Frontal cortex (tissue), 4 donors: ENCODE results near the gene TUNAR. TPM values are rescaled to one million over a fixed set of nuclear protein-coding genes. Genes with fewer than 3 reads are reported as not detected.

Experiments used
- DNase-seq, 2 donors: peaks; one replicate each; pipeline ENCODE4 v3.0.0; 2012; ENCODE audit warnings: low spot score in 2 of 2
- FAIRE-seq: peaks from 2 replicates; lab custom pipeline; 2012; peaks lifted over from hg19 to GRCh38; lab: Jason Lieb, UNC
- total RNA-seq: library from RNA; depleted of rRNA; stranded (reverse); fragments of >200 nt; gene quantifications from one replicate; pipeline ENCODE4 v1.2.3, GENCODE V29; 2014
- donor health status: control.
- donor health status: control.
- donor health status: control.

TUNAR gene
- total RNA-seq, 1 donor from 2014 or later = 7.3 TPM

GRCh38 chr14:95870772-95871171, 5.9 kb upstream of the TUNAR start:
- no peak for FAIRE-seq

GRCh38 chr14:95871531-95871930, 5.1 kb upstream of the TUNAR start:
- no peak for FAIRE-seq
- no peak for DNase-seq

More at GRCh38 chr14:95870772-95871171, 5.9 kb upstream of the TUNAR start:
- DNase-seq = no peak

- DNase-seq (no peak), FAIRE-seq (no peak)
Observed at GRCh38 chr14:95872777-95873176, 3.9 kb upstream of the TUNAR start.

DNA sequence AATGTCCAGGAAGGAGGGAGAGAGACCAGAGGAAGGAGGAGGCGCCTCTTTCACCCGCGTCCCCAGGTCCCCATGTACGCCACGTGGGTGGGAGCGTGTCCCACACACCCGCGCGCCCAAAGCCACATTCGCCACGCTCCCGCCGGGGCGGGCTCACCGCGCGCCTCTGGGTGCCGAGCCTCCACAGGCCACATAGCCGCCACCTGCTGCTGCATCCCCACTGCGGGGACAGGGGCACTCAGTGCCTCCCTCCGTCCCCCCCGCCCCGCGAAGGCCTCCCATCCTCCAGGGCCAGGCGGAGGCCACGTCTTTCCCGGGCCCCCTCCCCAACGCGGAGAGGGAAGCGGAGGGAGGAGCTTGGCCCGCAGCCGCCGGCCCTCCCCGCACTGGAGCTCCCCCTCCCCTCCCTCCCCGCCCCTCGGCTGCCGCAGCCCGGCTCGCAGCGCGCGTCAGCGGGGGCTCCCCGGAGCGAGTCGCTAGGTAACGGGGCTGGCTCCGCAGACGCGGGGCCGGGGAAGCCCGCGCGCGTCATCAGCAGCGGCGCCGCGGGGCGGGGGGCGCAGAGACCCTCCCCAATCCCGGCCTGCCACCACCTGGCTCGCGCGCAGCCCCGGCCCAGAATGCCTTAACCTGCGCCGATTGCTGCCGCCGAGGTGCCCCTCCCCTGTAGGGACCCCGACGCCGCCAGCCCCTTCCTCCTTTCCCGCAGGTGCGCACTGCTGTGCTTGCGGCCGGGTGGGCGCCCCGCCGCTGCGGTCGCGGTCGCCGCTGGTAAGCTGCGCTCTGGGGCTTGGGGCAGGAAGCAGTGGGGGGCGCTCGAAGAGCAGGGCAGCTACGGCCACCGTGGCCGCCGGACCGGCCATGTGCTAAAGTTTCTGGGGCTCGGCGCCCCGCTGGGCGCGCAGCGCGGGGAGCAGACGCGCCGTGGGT, 536 bp upstream of the TUNAR start:
- no peak for FAIRE-seq
- DNase-seq = peak; percentile 34 to 51

DNA sequence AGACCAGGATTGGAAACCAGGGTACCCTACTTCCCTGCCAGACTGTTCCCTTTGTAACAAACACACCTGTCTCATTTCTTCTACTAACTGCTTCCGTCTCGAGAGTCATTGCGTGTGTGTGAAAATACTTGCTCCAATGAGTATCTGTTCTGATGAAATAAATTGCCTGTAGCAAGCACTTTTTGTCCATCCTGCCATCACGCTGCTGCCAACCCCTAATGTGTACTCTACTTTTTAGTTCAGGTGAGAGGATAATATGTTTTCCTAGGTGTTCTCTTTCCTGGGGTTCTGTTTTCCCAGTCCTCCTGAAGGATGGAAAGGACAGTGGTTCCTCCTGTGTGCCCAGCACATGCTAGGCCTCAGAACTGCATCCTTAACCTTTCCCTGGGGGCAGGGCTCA, 1.0 kb downstream of the TUNAR start:
- FAIRE-seq (no peak), DNase-seq (no peak)

DNA sequence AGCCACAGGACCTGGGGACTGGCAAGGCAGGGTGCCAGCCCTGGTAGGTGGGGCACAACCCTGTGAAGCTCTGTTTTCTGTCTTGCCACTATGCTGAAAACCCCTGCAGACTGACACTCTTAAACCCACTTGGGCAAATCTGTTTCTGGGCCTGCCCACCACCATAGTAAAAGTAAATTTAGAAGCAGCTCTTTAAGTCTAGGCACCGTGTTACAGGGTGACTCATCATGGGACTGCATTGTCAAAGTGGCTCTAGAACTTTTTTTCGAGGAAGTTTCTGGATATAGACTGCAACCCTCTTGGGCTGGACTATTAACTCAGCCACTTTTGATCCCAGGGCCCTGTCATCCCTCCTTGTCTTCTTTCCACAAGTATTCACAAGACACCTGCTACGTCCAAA, 7.7 kb downstream of the TUNAR start:
- FAIRE-seq (no peak), DNase-seq (no peak)

- FAIRE-seq = no peak
Observed at GRCh38 chr14:95885278-95885677, 8.6 kb downstream of the TUNAR start.

GRCh38 chr14:95885866-95886265, 9.2 kb downstream of the TUNAR start:
- FAIRE-seq (no peak), DNase-seq (no peak)

More at GRCh38 chr14:95885278-95885677, 8.6 kb downstream of the TUNAR start:
- no peak for DNase-seq

- FAIRE-seq (no peak), DNase-seq (no peak)
Observed at GRCh38 chr14:95886366-95887056, 9.9 kb downstream of the TUNAR start.

DNA sequence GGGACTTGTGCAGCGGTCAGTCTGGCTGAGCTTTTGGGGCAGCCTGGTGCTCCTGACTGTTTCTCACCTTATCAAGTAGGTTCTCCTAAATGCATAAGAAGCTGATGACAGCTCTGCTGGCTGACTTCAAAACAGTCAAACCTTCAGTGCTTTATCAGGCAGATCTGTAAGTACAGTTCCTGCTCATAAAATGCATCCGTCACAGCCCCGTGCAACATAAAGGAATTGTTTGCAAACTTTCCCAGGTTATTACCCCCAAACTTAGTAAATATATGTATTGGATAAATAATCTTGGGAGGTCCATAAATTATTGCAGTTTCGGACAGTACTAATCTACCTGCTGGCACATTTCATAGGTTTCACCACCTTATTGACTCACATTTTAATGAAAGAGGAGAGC, 10.7 kb downstream of the TUNAR start:
- FAIRE-seq (no peak), DNase-seq (no peak)

DNA sequence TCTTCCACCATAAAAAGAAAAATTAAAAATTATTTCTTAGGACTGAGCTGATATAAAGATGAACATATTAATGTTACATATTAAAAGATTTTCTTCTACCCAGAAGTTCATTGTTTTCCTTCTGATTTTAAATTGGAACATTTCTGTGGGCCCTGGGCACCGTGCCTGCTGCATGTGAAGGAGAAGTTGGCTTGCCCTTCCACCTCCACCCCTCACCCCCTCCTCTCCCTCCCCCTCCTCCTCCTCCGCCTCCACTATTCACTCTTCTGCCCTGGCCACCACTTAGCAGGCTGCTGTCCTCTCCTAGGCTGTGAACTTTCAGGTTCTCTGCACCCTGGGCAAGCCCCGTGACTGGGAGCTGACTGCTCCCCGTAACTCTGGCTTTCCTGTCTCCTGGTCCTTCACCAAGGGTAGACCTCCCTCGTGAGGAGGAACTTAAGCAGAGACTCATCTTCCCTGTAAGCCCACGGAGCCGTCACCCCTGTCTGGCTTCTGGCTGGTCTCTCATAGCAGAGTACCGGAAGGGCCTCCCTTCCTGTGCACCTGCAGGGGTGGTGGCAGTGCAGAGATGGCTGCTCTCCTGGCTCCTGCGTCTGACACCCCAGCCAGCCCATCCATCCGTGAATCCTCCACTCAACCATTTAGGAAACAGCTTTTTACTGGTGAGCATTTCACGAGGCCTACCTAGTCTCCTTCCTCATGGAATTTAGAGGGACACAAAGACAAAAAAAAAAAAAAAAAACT, 12.8 kb downstream of the TUNAR start:
- FAIRE-seq = no peak

DNA sequence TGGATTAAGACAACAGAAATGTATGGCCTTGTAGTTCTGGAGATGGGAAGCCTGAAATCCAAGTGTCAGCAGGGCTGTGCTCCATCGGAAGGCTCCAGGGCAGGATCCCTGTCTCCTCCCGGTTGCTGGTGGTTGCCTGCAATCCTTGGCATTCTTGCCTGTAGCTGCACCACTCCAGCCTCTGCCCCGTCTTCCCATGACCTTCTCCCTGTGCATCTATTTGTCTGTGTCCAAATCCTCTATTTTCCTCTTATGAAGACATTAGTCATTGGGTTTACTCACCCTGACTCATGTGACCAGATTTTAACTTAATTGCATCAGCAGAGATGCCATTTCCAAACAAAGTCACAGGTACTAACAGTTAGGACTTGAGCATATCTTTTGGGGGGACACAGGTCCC, 15.1 kb downstream of the TUNAR start:
- no peak for DNase-seq
- no peak for FAIRE-seq

More for the DNA sequence above, 12.8 kb downstream of the TUNAR start:
- DNase-seq = no peak

DNA sequence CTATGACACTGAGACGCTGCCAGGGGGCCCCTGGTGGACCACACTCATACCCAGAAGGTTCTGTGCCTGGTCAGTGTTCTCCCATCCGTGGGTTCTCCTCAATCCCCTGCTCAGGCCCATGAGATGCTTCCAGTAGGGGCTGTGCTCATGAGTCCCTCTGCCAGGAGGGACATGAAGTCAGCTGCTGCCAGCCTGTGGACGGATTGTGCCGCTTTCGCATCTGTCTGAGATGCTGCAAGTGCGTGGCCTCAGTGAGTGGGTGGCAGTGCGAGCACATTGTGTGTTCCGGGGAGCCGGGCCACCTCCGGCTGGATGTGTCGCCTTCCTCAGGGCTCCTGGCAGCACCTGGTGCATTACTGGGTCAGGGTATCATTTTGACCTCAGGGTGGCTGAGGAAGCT, 15.5 kb downstream of the TUNAR start:
- FAIRE-seq (no peak), DNase-seq (no peak)

- no peak for DNase-seq
- FAIRE-seq = no peak
Observed at GRCh38 chr14:95895720-95896119, 19.1 kb downstream of the TUNAR start.

DNA sequence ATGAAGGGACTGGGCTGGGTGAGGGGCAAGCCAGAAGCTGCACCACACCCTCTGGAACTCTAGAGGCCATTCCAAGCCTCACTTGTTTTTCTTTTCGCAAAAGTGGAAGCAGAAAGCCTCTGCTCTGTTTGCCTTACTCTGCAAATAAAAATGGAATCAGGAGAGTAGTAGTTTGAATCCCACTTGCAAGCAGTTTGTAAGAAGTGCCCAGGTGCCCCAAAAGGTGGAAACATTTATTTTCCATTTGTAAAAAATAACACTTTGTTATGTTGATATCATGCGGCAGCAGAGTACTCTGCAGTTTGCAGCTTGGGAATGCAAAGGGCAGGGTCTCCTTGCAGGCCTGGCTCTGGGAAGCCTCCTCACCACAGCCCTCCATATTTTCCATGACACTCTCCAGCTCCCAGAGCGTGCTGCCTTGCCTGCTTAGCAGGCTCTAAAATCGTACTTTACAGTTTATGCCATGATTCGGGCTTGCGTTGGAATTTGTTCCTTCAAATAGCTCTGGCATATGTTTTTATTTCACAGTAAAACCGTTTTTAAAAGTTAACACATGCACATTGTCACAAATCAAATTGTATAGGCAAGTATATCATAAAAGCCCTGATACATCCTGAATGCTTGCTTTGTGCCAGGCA, 20.0 kb downstream of the TUNAR start:
- FAIRE-seq (no peak), DNase-seq (no peak)

GRCh38 chr14:95897280-95897679, 20.6 kb downstream of the TUNAR start:
- FAIRE-seq (no peak), DNase-seq (no peak)

GRCh38 chr14:95901054-95901453, 24.4 kb downstream of the TUNAR start:
- DNase-seq (no peak), FAIRE-seq (no peak)

GRCh38 chr14:95902273-95902826, 25.7 kb downstream of the TUNAR start:
- FAIRE-seq (no peak), DNase-seq (no peak)

- FAIRE-seq (no peak), DNase-seq (no peak)
Observed at GRCh38 chr14:95903165-95903564, 26.5 kb downstream of the TUNAR start.
